D341Med (cell line): ENCODE data around the gene BCL11B.

Experiments used
- DNase-seq: peaks from one replicate; pipeline ENCODE4 v3.0.0; 2012; ENCODE audit warnings: low spot score

Gene BCL11B

DNA sequence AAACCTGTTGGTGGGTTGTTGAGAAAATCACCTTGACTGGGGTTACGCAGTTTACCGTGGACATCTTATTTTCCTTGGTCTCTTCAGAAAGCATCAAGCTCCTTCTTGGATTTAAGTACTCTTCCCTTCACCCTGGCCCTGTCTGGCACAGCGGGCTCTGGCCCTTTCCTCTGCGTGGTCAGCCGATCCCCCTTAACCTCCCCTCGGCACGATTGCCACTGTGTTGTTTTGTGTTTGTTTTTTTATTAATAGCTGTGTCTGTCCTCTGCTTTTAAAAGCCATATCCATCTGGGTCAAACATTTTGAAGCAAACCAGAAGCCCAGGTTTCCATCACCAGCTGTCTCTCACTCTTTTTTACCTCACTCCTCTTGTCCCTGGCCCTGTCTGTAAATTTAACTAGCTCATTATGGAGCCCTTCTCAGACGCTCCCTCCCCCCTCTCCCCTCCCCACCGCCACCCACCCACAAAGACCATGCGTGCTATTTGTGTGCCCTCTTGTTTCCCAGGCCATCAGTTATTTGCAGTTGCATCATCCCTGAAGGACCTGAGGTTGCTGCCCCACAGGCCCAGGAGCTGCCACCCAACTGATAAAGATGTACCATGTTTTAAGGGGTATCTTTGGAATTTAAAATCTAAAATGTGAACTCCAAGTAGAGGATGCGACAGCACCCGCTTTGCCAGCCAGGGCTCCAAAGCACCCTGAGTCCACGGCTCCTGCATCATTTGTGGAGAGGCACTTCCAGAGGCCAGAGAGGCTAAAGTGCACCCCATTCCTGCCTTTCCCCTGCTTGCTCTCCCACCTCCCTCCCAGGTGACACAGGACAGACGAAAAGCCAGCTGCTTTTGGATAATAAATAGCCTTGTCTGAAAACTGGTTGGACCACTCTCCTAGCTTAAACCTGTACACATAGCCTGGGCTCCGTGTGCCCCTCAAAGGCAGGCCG lies 3.9 kb downstream of the BCL11B start:
- no peak for DNase-seq

DNA sequence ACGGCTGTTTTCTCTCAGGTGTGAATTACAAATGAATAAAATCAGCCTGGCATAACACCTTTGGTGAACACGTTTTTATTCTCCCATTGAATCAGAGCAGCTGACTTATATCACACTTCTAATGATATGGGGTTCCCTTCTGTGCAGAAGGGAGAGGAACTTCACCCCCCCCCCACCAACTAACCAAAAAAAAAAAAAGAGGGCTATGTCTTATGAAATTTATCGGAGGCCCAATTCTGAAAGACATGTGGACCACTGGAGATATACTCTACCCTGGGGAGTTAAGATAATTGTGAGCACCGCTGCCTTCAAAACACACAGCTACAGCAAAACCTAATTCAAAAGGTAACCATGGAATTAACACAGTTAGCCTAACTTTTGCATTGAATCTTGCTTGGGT lies 4.6 kb downstream of the BCL11B start:
- DNase-seq: no peak

DNA sequence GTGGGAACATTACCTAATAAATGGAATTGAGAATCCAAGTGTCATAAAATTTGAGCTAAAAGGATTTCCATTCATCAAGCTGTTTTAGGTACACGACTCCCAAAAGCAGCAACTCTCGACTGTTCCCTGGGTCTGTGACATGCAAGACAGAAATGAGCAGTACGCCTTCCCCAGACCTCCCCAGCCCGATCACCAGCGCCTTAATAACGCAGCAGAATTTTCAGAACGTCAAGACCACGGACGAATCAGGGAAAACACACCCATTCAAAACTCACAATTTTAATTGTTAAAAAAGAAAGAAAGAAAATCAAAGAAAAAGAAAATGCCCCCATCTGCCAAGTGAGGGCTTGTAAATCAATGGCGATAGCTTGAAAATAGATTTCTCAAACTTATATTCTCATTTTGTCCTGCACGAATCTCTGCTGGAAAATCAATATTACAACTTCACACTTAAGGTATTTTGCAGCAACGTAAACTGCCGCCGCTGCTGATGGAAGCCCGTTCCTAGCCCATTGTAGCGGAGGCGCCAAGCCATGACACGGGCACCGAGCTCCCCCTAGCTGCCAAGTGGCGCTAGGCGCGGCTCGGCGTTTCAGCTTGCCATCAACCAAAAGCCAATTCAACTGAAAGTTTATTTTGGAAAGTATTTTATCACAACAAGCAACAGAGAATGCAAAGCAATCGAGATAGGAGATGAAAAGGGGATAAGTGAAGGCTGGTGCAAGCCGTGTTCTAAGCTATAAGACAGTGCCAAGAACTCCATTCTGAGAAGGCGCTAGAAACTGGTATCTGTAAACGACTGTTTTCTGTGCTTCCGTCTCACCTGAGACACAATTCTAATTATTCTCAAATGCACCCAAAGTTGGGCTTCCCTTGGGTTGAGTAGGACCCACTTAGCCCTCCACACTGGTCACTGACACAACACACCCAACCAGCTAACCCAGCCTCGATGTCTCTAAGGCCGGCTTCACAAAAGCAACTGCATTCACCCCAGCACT lies 5.5 kb downstream of the BCL11B start:
- peak; percentile 82 for DNase-seq

DNA sequence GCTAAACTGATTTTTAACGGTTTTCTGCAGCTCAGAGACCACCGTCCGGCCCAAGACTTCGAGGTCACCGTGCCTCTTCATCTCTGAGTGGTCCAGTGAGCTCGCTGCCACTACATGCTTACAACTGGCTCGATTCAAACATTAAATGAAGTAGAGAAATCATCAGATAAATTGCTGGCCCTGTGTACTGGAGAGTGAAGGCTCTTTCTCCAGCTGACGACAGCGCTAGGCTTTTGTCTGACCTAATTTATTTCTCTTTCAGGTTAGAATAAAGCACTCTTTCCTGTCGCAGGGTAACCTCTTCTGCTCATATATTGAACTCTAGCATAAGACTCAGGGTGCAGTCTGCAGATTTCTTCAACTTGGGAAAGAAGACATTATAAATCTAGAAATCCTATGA lies 6.4 kb downstream of the BCL11B start:
- no peak for DNase-seq

DNA sequence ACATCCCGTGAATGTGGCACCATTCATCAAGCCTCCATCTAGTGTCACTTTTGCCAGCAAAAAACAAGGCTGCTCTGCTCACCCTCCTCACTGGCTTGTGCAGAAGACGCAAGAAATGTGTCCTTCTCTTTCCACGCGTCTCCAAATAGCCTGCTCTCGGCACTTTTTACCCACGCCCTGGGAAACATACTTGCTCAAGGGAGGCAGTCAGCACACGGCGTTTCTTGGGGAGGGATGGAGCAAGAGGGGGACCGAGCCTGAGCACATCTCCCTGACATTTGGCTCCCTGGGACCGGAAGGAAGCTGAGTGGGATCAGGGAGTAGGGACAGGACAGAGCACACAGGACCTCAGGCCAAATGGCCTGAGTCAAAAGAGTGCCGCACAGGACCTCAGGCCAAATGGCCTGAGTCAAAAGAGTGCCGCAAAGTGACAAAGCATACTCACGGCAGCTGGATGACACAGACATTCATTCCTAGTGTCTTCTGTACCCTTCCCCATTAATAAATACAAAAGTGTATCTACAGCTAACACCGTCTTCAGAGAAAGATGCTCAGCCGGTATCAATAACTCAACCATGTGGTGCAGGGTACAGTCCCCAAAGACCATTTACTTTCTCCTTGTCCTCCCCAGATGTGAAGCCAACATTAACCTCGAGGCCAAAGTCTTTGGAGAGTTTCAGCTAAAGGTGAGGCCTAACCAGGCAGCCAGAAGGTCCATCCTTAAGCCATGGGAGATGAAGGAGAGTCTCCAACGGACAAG lies 7.1 kb downstream of the BCL11B start:
- no peak for DNase-seq

DNA sequence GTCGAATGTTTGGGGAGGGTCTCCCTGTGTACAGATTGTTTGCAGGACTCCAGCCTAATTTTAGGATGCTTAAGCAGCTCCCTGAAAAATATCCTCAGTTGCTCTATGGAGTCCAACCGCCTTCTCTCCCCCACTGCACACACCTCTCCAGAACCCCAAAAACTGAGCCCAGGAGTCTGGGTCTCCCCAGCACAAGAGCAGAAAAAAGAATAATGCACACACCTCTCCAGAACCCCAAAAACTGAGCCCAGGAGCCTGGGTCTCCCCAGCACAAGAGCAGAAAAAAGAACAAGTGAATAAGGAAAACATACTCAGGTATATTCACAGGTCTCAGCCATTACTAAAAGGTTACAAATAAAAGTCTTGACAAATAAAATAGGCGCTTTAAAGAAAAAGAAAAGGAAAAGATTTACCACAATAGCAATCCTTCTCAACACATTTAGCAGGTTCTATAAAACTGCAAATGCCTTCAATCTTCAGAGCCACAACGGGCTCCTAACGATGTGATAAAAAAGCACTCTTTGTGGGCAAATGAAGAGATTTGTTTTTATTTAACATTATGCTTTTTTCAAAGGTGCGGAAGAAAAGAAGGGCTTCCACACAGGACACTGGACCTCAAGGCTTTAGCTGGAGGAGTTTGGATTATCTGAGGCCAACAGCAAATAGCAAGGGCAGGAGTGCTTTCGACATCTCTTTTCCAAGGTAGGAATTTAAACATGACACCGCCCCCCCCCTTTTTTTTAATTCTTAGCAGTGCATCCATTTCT lies 8.2 kb downstream of the BCL11B start:
- DNase-seq: no peak

DNA sequence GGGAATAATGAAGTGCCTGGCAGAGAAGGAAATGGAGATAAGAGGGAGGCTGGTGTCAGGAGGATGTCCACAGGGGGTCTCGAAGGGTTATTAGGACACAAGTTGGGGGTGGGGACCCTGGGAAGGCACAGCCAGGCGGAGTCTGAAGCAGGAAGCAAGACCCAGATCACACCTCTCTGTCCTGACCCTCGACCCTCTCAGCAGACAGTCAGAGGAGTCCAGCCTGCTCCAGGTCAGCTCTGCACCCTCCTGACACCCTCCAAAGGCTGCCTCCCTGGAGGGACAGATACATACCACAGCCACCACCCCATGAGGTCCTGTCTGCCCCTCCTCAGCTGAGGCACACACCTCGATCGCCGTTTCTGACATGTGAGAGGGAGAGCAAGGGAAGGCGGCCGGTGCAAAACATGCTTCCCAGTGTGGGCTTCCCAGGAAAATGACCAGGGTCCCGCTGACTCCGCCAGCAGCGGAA lies 9.0 kb downstream of the BCL11B start:
- DNase-seq: no peak

DNA sequence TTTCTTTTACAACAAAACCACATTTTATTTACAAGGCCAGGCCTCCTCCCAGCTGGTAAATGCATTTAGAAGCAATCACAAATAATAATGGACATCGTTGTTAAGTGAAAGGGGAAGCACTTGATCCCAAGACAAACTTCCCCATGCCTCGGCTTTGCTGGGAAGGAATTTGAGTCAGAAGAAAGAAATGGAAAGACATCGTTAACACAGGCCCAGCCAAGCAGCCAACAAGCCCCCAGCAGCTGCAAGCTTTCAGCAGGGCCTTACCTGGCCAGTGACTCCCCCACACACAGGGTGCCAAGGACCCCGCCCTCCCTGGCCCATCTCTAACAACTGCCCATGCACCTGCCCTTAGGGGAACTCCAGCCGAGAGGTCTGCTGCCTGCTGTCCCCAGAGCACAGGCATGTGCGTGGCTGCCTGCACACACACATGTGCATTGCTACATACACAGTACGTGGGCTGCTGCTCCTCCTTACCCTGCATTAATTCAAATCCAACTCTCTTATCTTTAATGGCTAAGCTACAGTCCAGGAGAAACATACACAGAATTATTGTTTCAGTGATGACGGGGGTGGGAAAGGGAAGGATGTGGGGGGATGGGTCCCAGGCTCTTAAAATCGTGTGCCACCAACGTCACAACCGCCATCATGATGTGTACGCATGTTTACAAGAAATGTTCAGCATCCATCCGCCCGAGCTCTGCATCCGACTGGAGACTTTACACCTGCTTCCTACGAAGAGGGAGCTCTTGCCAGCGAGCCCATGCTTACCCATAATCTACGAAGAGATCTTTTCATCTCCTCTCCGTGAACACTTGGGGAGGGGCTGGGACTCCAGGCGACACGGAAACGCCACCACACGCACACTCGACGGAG lies 9.8 kb downstream of the BCL11B start:
- no peak for DNase-seq

DNA sequence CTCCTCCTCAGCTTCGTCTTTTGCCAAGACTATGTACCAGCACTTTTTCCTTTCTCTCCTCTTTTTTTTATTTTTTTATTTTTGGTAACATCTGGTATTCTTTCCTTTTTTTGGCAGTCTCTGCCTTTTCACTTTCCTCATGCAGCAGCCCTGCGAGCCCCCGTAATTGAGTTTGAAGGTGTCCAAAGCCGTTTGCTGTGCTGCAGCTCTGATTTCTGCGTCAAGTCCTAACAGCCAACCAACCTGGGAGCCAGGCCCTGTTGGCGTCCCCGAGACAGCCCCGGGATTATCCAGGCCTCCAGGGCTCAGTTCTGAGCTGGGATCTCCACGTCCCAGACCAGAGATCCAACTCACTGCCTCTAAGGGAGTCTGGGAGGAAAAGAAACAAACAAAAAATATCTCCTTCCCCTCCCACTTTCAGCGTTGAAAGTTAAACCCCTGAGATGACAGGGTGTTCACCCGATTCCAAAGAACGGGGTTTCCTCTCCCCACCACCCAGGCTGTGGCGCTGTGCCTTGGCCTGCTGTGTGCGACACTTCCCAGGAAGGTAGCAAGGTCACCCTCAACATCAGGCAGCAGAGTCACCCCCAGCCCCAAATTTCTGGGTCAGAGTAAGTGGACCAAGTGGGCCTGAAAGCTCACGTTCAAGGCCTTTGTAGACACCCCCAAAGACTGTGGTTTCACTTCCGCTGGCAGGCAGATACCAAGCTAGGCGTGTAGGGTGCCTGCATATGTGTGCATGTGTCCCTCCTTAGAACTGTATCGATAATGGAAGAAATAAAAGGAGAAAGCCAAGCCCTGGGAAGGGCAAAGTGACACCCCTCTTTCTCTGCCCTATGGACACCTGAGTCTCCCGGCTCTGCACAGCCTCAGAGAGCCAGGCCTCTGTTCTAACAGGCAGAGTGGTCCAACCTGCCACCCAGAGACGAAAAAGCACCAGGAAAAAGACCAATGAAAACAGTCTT lies 11.1 kb downstream of the BCL11B start:
- DNase-seq: peak; percentile 68

DNA sequence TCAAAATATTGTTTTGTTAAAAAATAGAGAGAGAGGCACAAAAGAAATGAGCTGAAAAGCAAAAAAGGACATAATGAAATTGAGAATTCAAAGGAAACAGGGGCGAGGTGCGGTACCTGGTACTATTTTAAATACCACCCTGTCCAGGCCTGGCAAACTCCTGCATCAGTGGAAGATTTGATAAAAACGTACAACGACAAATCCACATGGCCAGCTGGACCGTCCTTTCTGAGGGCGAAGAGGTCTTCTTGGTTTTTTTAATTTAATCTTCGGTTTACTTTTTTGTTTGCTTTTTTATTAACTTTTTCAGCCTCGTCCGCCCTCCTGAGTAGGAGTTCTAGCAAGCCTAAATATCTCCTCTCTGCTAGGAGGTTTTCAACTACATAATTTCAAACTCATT lies 11.9 kb downstream of the BCL11B start:
- DNase-seq: no peak

DNA sequence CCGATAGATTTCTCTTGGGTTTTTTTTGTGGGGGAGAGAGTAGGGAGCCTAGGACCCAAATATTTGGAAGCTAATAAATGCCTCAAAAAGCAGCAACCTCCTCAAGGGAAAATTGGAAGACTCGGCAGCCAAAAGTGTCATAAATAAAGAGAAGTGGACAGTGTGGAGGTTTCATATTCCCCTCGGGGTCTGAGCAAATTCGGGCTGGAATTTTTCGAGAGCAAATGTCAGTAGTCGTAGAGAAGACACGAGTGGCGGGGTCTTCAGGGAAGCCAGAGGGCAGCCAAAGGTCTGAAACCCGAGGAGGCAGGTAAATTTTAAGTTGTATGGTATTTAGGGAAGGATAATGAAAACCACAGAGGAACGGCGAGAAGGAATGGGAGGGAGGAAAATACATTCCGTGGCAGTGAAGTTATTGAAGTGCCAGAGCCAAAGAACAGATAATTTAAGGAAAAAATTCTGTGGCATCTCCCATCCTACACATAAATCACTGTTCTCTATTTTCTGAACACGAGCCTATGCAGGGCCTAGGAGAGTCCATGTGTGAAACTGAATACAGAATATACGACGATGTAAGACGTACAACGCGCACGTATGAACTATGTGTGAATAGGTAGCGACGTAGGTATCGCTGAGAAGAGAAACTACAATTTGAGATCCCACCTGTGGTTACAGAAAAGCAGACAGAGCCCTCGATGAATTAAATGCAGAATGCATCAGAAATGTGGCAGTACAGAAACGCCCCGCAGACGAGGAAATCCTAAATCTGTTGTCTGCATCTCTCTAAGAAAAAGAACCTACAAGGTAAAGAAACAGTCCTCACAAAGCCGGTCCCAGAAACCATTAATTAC lies 12.9 kb downstream of the BCL11B start:
- no peak for DNase-seq

DNA sequence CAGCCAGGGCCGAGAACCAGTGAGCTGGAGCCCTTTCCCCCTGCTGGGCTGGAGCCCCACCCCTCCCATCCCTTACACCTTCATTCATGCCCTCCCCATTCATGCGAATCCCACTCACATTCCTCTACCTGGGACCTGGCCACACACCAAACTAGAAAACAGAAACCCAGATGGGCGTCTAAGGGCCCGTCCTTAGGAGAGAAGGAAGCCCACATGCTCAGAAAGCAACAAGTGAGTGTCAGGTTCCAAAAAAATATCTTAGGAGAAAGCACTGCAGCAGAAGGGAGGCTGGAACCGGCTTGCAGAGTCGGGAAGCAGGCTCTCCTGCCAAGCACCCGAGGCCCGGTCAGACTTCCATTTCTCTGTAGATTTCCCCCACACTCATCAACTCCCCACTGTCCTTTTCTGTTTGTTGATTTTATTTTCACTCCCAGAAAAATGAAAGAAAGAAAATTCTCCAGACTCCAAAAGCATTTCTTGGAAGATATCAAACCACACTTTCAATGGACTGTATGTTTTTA lies 13.6 kb downstream of the BCL11B start:
- DNase-seq: no peak

DNA sequence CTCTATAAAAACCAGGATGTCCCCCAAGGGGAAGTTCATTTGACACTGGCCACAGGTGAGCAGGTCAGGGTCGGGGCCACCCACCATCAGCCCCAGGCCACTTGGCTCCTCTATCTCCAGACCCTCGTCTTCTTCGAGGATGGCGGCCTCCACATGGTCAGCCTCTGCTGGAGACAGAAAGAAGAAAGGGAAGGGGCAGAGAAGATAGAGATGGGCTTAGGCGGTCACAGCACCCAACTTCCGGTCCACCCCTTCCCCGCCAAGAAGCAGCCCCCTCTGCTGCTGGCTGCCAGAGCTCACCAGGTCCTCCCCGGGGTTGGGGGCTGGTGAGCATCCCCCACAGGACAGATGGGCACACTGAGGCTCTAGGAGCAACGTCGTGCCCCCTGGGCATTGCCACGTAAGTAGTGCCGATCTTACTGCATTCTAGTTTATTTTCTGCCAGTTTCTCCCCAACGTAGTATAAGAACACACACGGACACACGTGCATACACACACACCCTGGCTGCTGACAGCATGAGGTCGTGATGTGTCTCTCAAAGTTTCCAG lies 14.2 kb downstream of the BCL11B start:
- no peak for DNase-seq

DNA sequence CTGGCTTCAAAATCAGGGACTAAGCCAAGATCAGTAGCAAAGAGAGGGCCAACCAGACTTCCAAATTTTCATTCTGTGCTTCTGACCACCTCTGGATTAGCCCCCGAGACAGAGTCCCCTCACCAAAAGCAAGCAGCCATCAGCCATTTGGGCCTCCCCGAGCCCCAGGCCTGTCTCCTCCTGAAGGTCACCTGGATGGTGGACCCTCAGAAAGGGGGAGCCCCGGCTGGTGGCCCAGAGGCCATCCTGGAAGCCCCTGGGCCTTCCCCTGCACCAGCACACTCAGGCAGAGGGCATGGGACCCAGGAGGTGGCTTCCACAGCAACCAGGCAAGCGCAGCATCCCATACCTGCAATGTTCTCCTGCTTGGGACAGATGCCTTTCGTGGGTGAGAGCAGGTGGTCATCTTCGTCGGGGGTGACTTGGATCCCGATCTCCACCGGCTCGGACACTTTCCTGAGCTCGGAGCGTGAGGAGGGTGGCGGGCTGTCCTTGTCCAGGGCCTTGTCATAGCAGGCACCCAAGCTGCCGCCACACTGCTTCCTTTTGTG lies 14.8 kb downstream of the BCL11B start:
- no peak for DNase-seq

DNA sequence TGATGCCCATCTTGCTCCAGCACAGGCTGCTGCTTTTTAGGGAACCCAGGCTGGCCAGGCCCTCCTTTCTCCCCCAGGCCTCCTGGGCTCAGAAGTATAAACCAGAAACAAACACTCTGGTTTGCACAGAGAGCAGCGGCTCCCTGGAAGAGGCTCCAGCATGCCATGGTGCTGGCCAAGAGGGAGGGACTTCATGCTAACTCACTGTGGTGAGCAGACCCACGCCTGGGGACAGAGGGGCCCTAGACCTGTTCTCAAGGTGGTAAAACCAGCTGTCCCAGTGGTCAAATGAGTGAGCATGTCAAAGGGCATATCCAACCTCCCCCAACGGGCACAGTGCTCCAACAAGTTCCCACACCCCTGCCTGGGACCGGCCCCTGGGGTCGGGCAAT lies 15.5 kb downstream of the BCL11B start:
- DNase-seq: no peak

DNA sequence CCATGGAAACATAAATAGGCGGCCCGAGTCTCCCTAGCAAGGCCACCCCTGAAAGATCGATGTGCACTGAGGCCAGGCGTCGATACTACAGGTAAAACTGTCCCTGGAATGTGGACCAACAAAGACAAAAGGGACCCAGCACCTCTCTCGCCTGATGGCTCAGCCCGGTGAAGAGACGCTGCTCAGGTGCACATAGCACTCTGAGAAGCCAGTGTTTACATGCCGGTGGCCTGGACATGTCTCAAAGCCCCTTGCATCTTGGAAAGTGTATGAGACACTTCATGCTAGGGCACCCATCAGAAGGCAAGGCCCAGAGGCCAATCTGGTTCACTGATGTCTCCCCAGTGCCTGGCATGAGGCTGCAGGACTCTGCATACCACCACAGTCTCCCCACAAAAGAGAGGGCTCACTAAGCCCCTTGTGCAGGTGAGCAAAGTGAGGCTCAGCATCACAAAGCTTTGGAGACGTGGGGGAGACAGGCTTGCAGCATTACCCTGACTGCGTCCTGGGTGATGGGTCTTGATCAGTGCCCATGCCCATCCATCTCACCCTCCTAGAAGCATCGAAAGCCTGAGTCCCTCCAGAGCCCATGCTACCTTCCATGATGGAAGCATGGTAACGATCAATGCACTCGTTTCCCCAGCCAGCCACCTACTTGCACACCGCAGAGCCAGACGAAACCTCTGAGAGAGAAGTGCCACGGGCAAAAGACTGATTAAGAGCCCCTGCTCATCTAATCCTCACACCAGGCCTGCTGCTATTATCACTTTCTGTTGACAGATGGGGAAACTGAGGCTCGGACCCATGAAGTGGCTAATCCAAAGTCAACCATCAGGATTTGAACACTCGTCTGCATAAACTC lies 16.1 kb downstream of the BCL11B start:
- no peak for DNase-seq
